GM18868 (cell line): Measurements from ENCODE around the gene ANKRD35.

Experiments
- ATAC-seq: cut with Tn5 transposase; IDR thresholded peaks from one replicate; pipeline ENCODE4 v1.9.1; 2021; ENCODE audit warnings: mild to moderate bottlenecking, moderate library complexity; ENCODE audit not compliant: unreplicated experiment

Gene ANKRD35

DNA sequence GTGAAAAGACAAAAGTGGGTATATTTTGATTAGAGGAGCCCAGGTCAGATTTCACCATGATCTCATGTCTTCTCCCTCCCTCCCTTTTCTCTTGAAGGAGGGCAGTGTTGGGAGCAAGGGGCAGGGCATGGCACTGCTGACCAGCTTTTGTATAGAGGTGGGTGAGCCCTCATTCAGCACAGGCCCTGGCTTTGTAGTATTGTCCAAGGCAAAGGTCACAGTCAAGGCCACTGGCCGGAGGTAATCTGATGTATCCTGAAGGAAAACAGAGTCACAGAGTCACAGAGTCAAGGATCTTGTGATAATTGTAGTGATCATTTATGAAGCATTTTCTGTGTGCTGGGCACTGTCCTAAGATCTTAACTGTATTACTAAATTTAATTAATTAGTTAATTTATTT is 12.3 kb upstream of the ANKRD35 start:
- ATAC-seq = no peak

DNA sequence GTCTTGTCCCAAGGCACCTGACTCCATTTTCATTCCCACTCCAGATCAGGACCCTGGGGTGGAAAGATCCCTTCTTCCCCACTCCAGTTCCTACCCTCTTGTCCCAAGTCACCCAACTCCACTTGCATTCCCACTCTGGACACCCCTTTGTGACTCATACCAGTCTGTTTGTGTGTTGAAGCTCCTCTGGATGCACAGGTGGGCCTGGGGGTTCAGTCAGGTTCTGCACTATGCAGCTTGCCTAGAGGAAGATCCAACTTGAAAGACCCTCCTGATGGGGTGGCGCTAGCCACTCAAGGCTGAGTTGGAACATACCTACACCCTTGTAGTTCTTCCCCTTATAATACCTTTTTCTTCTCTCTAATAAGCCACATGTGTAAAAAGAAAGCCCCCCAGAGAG is 9.8 kb upstream of the ANKRD35 start:
- ATAC-seq = no peak

DNA sequence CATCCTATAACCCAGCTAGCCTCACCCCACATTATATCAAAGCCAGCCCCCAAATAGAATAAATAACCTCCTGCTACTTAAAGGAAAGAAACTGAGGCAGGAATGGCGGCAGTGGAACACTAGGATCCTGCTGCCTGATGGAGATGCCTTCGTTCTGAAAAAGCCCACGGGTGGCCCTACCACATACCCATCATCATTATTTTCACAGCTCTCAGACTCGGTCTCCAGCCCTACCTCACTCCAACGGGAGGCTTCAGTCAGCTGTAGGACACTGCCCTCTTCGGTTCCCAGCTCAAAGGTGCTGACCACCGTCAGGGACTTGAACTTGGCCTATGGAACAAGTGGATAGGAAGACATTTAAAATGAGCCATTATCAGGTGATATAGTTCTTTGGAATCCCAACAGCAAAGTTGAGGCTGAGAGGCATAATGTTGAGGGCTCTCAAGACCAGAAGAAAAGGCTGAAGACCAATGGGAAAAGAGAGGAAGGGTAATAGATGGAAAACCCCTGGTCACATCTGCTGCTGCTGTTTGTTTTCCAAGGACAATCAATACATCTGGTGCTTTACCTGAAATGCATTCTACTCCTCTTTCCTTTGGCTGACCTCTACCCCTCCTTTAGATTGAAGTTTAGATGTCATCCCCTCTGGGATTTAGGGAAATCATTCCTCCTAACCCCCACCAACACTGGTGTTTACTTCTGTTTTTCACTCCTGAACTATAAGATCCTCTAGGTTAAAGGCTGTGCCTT is 7.8 kb upstream of the ANKRD35 start:
- no peak for ATAC-seq

DNA sequence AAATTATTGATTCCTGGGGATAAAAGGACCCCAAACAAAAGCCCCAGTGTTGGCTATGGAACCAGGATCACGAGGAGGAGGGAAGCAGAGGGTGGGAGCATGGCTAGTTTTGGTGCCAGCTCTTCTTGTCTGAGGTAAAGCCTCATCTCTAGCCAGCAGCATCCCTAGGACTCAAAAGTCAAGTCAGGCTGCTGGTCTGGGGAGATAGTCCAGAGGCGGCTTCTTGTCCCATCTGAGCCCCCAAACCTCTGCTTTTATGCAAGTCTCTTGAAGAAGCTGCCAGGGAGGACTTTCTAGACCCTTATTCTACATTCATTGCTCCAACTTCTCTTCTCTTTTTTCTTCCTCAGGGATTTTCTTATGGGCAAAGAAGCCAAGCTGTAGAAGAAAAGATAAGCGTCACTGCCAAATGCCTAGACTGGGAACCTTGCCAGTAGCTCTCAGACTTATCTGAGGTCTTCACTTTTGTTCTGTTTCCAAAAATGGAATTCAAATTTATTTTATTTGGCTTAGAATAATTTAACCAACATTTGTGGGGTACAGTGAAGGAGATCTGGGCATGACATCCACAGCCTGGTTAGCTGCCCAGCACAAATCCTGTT is 6.9 kb upstream of the ANKRD35 start:
- ATAC-seq = no peak

DNA sequence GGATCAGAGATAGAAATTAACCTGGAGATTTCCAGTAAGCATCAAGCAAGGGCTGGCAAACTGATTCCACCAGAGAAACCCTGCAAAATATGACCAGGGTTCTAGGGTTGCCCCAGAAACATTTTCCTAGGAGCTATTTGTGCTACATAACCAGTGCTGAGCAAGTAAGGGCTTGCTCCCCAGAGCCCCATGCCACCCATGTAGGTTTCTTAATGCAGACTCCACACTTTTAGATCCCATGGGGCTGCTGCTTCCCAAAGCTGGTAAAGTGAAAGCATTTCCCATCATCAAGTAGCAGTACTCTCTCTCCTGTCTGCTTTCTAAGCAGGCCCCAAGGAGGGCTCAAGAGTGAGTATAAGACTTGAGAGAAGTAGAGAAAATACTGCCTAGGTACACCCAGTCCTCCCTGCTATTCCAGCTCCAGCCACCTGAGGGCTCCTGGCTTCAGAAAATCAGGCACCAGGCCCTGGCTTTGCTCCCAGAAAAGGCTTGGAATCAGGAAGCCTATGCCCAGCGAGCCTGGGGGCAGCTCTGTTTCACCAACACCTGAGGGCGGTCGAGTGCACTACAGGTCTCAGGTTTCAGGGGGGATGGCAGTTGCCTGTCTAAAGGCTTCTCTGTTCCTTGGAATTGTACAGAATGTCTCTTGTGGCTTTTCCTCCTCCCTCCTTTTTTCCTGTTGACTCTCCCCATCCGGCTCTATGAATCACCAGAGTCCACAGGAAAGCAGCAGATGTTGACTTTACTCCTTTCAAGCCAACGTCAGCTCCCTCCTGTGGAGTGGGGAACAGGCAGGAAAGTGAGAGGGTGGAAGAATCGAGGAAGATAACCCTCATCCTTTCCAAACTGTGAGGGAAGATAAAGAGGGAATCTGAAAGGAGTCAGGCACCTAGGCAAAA is 6.2 kb upstream of the ANKRD35 start:
- no peak for ATAC-seq

DNA sequence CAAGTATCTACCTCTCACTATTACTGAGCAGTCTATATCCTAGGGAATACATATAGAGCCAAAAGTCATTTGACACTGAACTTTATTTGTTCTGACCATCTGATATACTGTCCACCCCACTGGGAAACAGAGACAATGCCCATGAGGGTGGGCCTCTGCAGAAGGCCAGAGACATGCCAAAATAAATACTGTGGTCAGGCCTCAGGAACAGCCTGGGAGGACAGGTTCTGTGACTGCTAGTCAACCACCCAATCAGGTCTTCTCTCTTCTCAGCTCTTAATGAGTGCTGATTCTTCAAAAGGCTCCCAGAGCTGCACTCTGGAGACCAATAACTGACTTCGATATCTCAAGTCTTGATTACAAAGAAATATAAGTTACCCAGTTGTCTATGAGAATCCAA is 5.5 kb upstream of the ANKRD35 start:
- no peak for ATAC-seq

DNA sequence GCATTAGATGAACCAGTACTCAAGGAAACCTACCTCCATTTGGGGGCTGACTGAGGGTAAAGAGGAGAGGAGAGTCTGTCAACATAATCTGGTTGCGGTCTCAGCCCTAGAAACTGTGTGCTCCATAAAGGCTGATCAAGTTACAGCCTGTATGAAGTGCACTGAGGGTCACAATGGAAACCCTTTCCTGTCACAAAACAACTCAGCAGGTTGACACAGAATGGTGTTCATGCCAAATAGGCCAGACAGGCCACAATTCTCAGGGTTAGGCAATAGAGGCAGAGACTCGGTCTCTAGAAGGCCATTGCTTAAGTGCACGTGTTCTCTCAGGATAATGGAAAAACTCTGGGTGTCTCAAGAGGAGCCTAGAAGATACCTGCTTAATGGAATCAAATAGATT is 4.1 kb upstream of the ANKRD35 start:
- ATAC-seq = no peak

DNA sequence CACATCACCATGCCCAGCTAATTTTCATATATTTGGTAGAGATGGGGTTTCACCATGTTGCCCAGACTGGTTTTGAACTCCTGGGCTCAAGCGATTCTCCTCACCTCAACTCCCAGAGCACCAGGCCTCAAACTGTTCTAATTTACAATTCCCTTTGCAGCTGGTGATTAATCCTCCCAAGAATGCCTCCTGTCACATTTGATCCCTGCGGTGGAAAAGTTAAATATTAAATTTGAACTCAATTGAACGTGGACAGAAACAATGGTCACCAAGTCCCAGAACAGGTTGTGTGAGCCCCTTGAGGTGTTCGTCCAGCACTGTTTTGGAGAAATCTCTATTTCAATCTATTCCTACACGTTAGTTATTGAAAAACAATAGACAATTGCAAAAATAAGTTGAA is 2.0 kb upstream of the ANKRD35 start:
- ATAC-seq = no peak

DNA sequence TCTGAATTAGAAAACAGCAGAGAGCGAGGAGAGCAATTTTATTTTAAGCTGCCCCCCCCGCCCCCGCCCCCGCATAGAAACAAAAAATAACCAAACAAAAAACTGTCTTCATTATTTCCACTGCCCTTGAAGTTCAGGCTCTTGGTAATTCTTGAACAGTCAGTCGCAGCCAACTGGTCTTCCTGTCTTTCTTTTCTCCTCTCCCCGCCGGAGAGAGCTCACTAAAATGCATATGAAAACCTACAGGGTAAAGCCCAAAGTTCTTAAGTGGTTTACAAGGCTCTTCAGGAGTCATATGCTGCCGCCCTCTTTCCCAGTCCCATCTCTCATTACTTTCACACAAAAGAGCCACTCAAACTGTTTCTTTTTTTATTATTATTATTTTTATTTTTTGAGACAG is 1.1 kb upstream of the ANKRD35 start:
- no peak for ATAC-seq

DNA sequence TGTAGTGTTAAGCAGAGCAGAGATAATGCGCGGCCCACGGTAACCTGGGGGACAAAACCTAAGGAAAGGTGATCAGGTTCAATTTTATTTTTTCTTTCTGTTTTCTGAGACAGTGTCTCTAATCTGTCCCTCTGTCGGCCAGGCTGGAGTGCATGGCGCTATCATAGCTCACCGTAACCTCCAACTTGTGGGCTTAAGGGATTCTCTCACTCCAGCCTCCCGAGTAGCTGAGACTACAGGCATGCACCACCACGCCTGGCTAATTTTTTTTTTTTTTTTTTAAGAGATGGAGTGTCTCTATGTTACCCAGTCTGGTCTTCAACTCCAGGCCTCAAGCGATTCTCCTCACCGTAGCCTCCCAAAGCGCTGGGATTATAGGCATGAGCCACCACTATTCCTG is 724 bp upstream of the ANKRD35 start:
- ATAC-seq = no peak

DNA sequence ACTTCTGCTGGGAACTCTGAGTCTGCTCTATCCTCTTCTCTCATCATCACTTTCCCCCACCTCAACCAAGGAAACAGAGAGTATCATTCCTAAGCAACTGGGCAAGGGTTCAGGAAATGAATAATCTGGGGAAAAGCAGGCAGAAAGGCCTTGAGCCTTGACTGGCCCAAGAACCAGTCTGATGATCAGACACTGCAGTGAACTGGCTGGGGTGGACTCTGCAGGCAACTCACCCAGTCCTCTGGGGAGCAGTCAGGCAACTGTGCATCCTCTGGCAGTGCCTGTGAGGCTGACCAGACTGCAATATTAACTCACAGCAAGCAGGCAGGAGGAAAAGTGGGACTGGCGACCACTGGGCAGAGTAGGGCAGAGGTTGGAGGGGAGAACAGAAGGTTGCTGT is 991 bp downstream of the ANKRD35 start:
- no peak for ATAC-seq

DNA sequence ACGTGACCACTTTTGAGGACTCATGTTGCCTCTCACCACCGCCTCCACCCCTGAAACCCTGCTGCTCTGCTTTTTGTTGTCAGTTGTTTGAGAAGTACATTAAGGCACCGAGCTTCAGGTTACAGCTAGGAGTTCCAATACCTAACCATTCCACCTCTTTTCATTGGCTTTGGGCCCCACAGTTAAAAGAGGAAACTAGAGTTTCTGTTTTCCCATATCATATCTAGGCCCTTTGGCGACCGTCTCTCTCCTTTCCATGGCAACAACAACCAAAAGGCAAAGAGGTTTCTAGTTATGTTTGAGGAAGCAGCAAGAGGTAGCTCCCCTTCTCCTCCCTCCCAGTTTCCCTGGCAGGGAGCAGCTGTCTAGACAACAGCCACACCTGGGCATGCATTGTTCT is 5.9 kb downstream of the ANKRD35 start:
- ATAC-seq = no peak

DNA sequence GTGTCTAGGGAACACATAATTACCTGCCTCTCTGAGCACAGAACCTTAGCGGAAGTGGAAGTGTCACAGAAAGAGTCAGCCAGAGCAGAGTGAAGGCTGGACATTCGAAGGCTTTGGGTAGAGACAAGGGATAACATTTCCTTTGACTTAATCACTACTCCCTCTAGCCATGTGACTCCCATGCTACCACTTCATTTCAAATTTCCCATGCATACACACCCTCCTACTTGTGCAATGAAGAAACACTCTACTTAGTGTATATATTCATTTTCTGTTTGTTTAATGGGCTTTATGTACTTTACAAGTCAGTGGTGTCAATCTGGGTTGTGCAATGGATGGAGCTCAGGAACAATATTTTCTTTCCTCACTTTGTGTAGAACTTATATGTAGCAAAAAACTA is 6.9 kb downstream of the ANKRD35 start:
- ATAC-seq = no peak

DNA sequence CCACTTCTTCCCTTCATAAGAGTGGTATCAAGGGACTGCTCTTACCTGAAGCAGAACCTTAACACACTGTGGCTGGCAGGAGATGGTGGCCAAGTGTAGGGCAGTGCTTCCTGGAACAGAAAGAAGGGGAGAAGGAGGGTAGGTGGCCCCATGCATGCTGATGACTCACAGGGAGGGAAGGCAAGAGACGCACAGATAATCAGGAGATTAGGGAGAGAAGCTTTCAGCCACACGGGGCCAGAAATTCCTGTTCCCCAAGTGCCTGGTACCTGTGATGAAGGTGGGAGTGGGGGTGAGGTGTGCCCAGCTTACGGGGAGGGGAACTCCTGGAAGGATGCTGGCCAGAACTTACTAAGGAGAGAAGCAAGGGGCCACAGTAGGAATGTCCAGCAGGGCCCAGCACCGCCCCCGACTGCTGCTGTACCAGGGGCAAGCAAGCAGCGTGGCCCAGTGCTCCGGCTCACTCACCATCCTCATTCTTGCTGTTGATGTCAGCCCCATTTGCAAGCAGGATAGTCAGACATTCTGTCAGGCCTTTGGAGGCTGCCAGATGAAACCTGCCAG is 7.7 kb downstream of the ANKRD35 start:
- no peak for ATAC-seq

DNA sequence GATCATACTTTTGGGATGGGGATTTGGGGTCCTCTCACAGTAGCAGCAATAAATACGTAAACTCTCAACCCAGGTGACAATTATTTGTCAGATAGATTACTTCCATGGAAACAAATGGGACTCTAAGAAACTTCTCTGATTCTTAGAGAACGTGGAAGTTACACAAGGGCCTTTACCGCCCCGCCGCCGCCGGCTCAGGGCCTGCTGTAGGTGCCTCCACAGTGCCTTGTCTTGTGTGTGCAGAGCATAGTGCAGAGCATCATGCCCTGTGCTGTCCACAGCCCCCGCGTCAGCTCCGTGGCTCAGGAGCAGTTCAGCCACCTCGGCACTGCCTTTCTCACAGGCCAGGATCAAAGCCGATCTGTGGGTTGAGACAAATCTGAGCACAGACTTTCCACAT is 11.0 kb downstream of the ANKRD35 start:
- no peak for ATAC-seq

DNA sequence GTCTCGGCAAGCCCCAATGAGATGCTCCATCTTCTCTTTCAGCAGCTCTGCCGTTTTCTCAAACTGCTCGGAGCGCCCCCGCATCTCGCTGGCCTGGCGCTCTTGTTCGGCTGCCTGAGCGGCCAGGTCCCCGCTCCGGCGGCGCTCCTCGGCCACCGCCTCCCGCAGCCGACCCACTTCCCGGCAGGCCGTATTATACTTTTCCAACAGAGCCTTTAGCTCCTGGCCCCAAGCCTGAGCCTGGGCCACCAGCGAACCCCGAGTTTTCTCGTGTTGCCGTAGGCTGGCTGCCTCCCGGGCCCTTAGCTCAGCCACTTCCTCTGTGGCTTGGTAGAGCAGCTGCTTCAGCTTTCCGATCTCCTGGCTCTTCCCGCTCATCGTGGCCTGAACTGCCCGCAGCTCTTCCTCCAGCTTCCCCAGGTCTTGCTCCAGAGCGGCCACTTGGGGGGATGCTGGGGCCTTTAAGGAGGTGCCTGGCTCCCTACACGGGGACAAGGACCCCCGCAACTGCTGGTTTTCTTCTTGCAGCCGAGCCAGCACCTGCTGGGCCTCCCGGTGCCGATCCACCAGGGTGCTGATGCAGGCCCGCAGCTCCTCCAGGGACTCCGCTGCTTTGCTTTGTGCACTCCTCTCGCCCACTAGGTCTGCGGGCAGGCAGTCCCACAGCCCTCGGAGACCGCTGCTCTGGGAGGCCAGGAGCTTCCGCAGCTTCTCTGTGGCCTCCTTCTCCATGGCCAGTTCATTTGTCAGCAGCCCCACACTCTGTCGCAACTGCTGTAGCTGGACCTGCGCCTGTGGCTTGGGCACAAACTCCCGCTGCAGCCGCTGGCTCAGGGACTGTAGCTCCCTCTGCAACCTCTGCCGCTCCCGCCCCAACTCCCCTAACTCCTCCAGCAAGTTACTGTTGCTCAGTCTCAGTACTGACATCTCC is 13.4 kb downstream of the ANKRD35 start:
- ATAC-seq = no peak

DNA sequence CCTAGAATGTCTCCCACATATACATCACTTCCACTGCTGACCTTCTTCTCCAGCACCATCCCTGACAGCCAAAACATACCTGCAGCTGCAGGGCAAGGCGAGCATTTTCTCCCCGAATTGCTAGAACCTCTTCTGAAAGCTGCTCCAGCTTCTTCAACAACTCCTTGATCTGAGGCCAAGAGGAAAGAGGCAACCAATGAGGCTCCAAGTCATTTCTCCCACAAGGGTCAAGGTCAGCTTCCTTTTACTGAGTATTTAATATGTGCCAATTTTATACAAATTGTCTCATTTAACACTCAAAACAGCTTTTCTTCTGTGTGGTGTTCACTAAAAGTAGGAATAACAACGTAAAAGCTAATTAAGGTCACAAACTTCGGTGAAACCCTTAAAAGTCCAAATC is 17.4 kb downstream of the ANKRD35 start:
- ATAC-seq = no peak

DNA sequence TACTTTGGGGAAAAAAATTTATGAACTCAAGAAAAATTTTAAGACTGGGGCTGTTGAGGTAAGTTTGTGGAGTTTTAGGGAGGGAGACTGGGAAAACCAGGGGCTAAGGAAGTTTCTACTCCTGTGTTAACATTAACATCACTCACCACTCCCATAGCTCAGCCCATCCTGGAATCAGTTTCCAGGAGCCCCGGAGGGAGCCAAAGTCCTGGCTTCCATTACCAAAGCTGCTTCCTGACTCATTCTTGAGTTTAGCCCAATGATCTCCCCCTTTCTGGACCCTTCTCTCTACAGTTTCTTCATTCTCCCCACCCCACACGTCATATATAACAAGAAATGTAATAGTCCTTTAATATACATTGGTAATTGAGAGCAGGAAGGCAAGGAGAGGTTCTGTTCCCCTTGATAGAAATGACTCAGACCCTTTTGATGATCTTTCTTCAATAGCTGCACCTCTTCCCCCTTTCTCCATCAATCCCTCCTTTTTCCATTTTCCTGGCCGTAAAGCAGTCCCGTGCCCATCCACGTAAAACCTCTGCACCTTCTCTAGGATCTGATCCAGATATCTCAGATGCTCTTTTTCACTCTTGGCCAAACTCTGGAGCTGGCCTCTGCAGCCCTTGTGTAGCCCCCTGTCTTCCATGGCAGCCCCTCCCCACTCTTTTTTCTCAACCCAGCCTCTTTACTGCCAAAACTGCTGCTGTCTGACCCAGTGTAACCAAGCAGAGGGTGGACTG is 22.2 kb downstream of the ANKRD35 start:
- ATAC-seq = no peak

DNA sequence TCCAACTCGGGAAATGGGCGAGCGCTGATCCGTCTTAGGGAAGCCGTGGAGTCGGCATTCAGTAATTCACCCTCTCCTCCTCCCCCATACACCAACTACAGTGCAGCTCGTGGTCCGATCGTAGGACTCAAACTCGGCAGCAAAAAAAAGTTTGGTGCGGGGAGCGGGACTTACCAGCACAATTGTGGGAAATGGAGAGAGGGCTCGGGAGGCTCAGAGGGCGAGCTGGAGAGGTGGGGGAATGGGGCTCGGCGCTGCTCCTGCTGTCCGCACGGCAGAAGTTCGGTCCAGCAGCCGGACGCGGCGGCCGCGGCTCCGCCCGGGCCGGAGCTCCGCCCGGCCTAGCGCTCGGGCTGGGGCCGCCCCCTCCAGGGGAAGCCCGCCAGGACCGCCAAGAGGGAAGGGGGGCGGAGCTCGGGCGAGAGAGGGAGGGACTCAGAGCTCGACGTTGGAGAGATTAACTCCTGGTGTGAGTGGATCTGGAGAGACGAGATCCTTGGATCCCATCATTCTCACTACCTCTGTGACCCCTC is 26.1 kb downstream of the ANKRD35 start:
- peak; percentile 75 for ATAC-seq
